Measurements from ENCODE around the gene FARS2.

The FARS2 gene

DNA sequence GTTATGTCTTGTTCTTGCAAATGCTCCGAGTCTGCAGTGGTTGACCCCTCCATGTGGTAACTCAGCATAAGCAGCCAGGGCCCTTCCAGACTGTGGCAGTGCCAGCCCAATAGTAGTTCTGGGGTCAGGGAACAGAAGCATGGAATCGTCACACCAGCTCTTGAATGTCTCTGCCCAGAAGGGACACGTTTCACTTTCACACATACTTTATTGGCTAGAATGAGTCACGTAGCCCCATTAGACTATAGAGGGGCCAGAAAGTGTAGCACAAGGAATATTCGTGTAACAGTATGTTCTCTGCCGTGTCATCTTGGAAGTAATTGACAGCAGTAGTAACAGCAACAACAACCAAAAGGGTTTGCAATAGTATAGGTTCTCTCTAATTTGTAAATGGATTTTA lies 254.7 kb downstream of the FARS2 start:
- no peaks in the 10 kb centered on the region for H3K36me3 ChIP-seq (ENCODE audit: control insufficient read depth, insufficient read depth, low read length)
- no peaks in the 10 kb centered on the region for H3K9me3 ChIP-seq (ENCODE audit: control insufficient read depth, insufficient read depth, low read length)
- no peak overlapping the region for H3K9ac ChIP-seq (ENCODE audit: low read depth, low read length)
- H3K27ac ChIP-seq (ENCODE audit: low read depth, low read length): no peak overlapping the region
- no peaks in the 10 kb centered on the region for H3K27me3 ChIP-seq (ENCODE audit: control insufficient read depth, insufficient read depth, low read length)
- H3K4me3 ChIP-seq (ENCODE audit: low read depth, low read length): no peak overlapping the region
- peaks cover 5% of the 10 kb centered on the region; the same call in 1 of the 2 replicates for H3K4me1 ChIP-seq (ENCODE audit: control insufficient read depth, insufficient read depth, low read length)

DNA sequence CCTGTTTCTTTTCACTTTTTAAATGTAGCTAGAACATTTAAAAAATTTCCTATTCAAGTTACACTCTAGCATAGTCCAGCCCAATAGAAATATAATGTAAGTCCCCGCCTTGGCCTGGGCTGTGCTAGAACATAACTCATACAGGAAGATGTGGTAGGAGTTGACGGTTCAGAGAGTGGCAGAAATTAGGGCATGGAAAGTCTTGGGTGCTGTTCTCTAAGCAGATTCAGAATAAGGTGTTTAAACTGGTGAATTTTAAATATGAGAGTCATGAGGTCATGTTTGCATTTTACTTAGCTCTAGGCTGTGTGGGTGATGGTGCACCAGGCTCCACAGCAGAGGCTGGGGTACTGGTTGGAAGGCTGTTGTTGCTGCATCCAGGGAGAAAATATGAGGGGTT lies 256.5 kb downstream of the FARS2 start:
- H3K4me3 ChIP-seq (ENCODE audit: low read depth, low read length): no peak overlapping the region
- no peaks in the 10 kb centered on the region for H3K9me3 ChIP-seq (ENCODE audit: control insufficient read depth, insufficient read depth, low read length)
- H3K36me3 ChIP-seq (ENCODE audit: control insufficient read depth, insufficient read depth, low read length): no peaks in the 10 kb centered on the region
- no peak overlapping the region for H3K27ac ChIP-seq (ENCODE audit: low read depth, low read length)
- no peak overlapping the region for H3K9ac ChIP-seq (ENCODE audit: low read depth, low read length)
- no peaks in the 10 kb centered on the region for H3K4me1 ChIP-seq (ENCODE audit: control insufficient read depth, insufficient read depth, low read length)
- no peaks in the 10 kb centered on the region for H3K27me3 ChIP-seq (ENCODE audit: control insufficient read depth, insufficient read depth, low read length)

DNA sequence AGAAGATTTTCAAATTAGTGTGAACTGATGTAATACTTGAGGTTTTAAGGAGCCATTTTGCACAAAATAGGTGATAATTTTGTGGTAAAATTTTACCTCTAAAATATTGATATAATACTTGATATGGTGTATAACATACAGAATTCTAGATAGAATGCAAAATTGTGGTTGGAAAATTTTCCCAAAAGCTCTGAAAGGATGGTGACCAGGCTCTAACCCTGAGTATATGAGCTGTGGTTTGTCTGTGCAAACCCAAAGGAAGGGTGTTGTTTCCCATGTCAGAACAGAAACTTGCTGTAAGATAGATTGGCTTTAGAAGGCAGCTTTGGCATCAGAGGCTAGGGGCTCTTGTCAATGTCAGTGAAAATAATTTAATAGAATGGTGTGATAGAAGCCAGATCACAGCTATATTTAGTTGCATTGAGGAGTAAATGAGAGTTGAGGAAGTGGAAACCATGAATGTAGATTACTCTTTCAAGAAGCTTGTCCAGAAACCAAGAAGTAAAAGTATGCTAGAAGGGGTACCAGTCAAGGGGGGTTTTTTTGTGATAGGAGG lies 257.7 kb downstream of the FARS2 start:
- no peak overlapping the region for H3K4me3 ChIP-seq (ENCODE audit: low read depth, low read length)
- H3K27ac ChIP-seq (ENCODE audit: low read depth, low read length): no peak overlapping the region
- H3K9me3 ChIP-seq (ENCODE audit: control insufficient read depth, insufficient read depth, low read length): no peaks in the 10 kb centered on the region

DNA sequence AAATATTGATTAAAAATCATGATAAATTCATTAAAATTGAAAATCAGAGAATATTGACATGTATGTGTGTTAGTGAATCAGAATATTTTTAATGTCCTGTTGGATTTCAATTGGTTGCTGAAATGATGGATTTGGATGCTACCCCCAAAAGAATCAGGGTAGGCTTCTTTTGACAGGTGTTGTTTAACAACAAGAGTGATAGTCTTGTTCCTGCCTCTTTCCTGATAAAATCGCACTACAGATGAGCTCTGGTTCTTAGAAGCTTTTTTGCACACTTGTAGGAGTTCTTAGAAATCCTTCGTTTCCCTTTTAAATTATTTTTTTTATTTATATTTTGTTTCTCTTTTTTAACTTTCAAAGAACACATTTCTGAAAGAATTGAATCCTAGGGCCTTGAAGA lies 259.5 kb downstream of the FARS2 start:
- H3K36me3 ChIP-seq (ENCODE audit: control insufficient read depth, insufficient read depth, low read length): no peaks in the 10 kb centered on the region
- no peaks in the 10 kb centered on the region for H3K4me1 ChIP-seq (ENCODE audit: control insufficient read depth, insufficient read depth, low read length)
- H3K27ac ChIP-seq (ENCODE audit: low read depth, low read length): no peak overlapping the region
- H3K9ac ChIP-seq (ENCODE audit: low read depth, low read length): no peak overlapping the region
- H3K4me3 ChIP-seq (ENCODE audit: low read depth, low read length): no peak overlapping the region
- no peaks in the 10 kb centered on the region for H3K9me3 ChIP-seq (ENCODE audit: control insufficient read depth, insufficient read depth, low read length)
- H3K27me3 ChIP-seq (ENCODE audit: control insufficient read depth, insufficient read depth, low read length): no peaks in the 10 kb centered on the region

More for the DNA sequence above, 257.7 kb downstream of the FARS2 start:
- H3K4me1 ChIP-seq (ENCODE audit: control insufficient read depth, insufficient read depth, low read length): no peaks in the 10 kb centered on the region
- no peaks in the 10 kb centered on the region for H3K27me3 ChIP-seq (ENCODE audit: control insufficient read depth, insufficient read depth, low read length)
- no peak overlapping the region for H3K9ac ChIP-seq (ENCODE audit: low read depth, low read length)
- H3K36me3 ChIP-seq (ENCODE audit: control insufficient read depth, insufficient read depth, low read length): no peaks in the 10 kb centered on the region

DNA sequence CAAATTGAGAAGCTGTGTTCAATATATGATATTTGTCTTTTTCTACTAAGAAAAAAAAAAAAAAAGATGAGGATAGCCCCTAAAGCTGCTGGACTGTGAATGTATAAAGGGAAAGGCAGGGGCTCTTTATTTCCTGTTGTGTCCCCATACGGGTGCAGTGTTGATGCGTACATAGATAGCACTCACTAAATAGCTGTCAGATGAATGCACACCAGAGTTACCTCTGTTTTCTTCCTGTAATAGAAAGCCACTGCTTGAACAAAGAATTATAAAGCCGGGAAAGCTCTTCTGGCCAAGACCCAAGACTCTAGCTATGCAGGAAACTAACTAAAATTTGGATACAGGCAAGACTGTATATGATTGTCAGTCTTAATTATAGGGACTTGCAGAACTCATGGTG lies 260.0 kb downstream of the FARS2 start:
- H3K36me3 ChIP-seq (ENCODE audit: control insufficient read depth, insufficient read depth, low read length): no peaks in the 10 kb centered on the region
- H3K9ac ChIP-seq (ENCODE audit: low read depth, low read length): no peak overlapping the region
- H3K27ac ChIP-seq (ENCODE audit: low read depth, low read length): no peak overlapping the region
- no peaks in the 10 kb centered on the region for H3K27me3 ChIP-seq (ENCODE audit: control insufficient read depth, insufficient read depth, low read length)
- H3K9me3 ChIP-seq (ENCODE audit: control insufficient read depth, insufficient read depth, low read length): no peaks in the 10 kb centered on the region
- no peaks in the 10 kb centered on the region for H3K4me1 ChIP-seq (ENCODE audit: control insufficient read depth, insufficient read depth, low read length)
- H3K4me3 ChIP-seq (ENCODE audit: low read depth, low read length): no peak overlapping the region

DNA sequence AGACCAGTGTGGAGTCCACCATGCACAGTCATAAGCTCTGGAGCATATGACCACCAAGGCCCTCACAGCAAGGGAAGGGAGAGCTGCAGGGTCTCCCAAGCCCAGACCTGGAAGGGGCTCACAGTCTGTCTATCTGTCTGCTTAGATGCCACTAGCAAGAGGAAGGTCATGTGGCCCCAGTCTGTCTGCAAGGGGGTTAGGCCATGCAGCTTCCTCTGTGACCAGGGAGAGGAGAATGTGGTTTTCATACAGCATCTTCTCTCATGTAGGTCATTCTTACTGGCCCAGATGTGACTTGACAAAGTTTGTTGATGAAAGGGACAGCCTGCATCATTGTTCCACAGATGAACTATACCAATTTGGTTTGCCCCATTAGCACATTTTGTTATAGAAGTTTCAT lies 260.8 kb downstream of the FARS2 start:
- Histone ChIP-seq H3K4me3 (ENCODE audit: low read depth, low read length) (no peak overlapping the region), H3K27ac (ENCODE audit: low read depth, low read length) (no peak overlapping the region)

DNA sequence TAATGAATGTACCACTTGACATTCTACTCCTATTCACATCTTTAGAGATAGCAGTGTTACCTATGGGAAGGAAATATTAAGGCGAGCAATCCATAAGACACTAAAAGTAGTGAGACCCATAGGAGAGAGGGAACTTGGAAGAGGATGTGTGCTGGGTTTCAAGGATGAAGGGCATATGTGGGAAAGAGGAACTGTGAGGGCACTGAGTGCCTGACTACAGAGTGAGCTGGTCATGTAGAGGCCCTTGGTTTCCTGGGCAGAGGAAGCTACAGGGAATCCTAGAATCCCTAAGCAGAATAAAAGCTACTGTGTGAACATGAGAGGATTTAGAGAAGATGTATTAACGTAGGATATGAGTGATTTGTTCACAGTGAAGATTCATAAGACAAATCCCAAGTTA lies 262.8 kb downstream of the FARS2 start:
- H3K9ac ChIP-seq (ENCODE audit: low read depth, low read length): no peak overlapping the region
- H3K9me3 ChIP-seq (ENCODE audit: control insufficient read depth, insufficient read depth, low read length): no peaks in the 10 kb centered on the region
- H3K27me3 ChIP-seq (ENCODE audit: control insufficient read depth, insufficient read depth, low read length): no peaks in the 10 kb centered on the region
- 0 out of 2 replicates have a peak, but pooled peaks cover 5% of the 10 kb centered on the region for H3K4me1 ChIP-seq (ENCODE audit: control insufficient read depth, insufficient read depth, low read length)
- no peak overlapping the region for H3K27ac ChIP-seq (ENCODE audit: low read depth, low read length)
- no peak overlapping the region for H3K4me3 ChIP-seq (ENCODE audit: low read depth, low read length)
- no peaks in the 10 kb centered on the region for H3K36me3 ChIP-seq (ENCODE audit: control insufficient read depth, insufficient read depth, low read length)

More for the DNA sequence above, 260.8 kb downstream of the FARS2 start:
- no peaks in the 10 kb centered on the region for H3K27me3 ChIP-seq (ENCODE audit: control insufficient read depth, insufficient read depth, low read length)
- no peaks in the 10 kb centered on the region for H3K4me1 ChIP-seq (ENCODE audit: control insufficient read depth, insufficient read depth, low read length)
- H3K36me3 ChIP-seq (ENCODE audit: control insufficient read depth, insufficient read depth, low read length): no peaks in the 10 kb centered on the region
- no peak overlapping the region for H3K9ac ChIP-seq (ENCODE audit: low read depth, low read length)
- H3K9me3 ChIP-seq (ENCODE audit: control insufficient read depth, insufficient read depth, low read length): no peaks in the 10 kb centered on the region

DNA sequence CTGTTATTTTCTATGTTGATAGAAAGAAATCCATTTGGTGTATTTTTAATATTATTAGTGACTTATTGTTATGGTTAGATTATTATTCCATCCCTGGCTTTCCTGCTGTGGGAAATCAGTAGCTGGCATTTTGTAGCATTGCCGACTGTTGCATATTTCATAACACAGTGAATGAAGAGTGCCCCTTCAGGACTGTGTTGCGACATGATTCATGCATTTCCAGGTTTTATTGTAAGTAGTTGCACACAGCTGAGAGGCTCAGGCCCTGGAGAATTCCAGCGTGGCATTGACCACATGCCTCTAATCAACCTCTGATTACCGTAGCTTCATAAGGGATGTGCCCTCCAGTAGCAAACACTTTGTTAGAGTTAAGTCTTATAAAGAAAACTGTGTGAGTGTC lies 263.9 kb downstream of the FARS2 start:
- 0 out of 2 replicates have a peak, but pooled peaks cover 11% of the 10 kb centered on the region for H3K4me1 ChIP-seq (ENCODE audit: control insufficient read depth, insufficient read depth, low read length)
- H3K9me3 ChIP-seq (ENCODE audit: control insufficient read depth, insufficient read depth, low read length): no peaks in the 10 kb centered on the region
- no peak overlapping the region for H3K9ac ChIP-seq (ENCODE audit: low read depth, low read length)
- no peaks in the 10 kb centered on the region for H3K36me3 ChIP-seq (ENCODE audit: control insufficient read depth, insufficient read depth, low read length)
- no peaks in the 10 kb centered on the region for H3K27me3 ChIP-seq (ENCODE audit: control insufficient read depth, insufficient read depth, low read length)
- H3K4me3 ChIP-seq (ENCODE audit: low read depth, low read length): no peak overlapping the region
- H3K27ac ChIP-seq (ENCODE audit: low read depth, low read length): no peak overlapping the region

DNA sequence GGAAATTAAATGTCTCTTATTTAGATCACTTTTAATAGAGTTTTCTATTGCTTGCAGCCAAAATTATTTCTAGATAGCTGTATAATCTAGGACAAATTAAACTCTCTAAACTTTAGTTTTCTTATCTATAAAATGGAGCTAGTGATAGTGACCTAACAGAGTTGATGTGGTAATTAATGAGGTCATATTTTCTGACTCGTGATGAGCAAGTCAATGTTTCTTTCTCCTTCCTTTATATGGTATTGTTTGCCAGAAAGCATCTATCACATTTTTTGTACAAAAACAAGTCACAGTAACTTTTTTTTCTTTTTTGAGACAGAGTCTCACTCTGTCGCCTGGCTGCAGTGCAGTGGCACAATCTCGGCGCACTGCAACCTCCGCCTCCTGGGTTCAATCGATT lies 267.7 kb downstream of the FARS2 start:
- H3K27ac ChIP-seq (ENCODE audit: low read depth, low read length): no peak overlapping the region

DNA sequence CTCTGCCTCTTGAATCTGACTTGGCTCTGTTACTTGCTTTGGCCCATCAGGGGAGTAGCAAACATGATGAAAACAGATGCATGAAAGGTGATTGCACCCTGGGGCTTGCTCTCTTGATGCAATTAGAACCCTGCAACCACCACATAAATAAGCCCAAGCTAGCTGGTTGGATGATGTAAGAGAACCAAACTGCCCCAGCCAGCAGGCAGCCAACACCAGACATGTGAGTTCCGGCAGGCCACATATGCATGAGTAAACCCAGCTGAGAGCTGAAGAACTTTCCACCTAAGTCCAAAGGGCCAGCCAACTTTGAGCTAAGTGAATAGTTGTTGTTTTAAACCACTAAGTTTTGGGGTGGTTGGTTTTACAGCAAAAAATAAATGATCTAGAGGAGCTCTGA lies 268.4 kb downstream of the FARS2 start:
- H3K27ac ChIP-seq (ENCODE audit: low read depth, low read length): no peak overlapping the region

More for the DNA sequence above, 267.7 kb downstream of the FARS2 start:
- H3K4me1 ChIP-seq (ENCODE audit: control insufficient read depth, insufficient read depth, low read length): 0 out of 2 replicates have a peak, but pooled peaks cover 13% of the 10 kb centered on the region
- no peaks in the 10 kb centered on the region for H3K27me3 ChIP-seq (ENCODE audit: control insufficient read depth, insufficient read depth, low read length)
- H3K4me3 ChIP-seq (ENCODE audit: low read depth, low read length): no peak overlapping the region
- no peaks in the 10 kb centered on the region for H3K36me3 ChIP-seq (ENCODE audit: control insufficient read depth, insufficient read depth, low read length)
- H3K9me3 ChIP-seq (ENCODE audit: control insufficient read depth, insufficient read depth, low read length): no peaks in the 10 kb centered on the region
- no peak overlapping the region for H3K9ac ChIP-seq (ENCODE audit: low read depth, low read length)

DNA sequence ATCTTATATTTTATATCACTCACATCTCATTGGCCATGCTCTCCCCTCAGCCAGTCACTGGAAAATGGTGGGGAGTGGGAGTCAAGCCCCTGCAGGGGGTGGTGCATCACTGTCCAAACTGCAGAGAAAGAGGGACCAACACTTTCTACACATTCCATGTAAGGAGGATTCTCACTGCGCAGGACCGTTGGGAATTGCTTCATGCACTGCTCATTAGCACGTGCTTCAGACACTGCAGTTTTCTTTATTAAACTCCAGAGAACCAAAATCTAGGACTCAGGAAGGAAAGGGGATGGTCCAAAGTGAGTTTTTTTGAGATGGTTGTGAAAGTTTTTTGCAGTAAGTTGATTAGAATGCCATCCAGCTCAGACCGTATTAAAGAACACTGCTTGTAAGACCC lies 269.8 kb downstream of the FARS2 start:
- H3K36me3 ChIP-seq (ENCODE audit: control insufficient read depth, insufficient read depth, low read length): no peaks in the 10 kb centered on the region

More for the DNA sequence above, 268.4 kb downstream of the FARS2 start:
- 0 out of 2 replicates have a peak, but pooled peaks cover 13% of the 10 kb centered on the region for H3K4me1 ChIP-seq (ENCODE audit: control insufficient read depth, insufficient read depth, low read length)
- no peaks in the 10 kb centered on the region for H3K9me3 ChIP-seq (ENCODE audit: control insufficient read depth, insufficient read depth, low read length)
- H3K9ac ChIP-seq (ENCODE audit: low read depth, low read length): no peak overlapping the region
- no peaks in the 10 kb centered on the region for H3K27me3 ChIP-seq (ENCODE audit: control insufficient read depth, insufficient read depth, low read length)
- no peaks in the 10 kb centered on the region for H3K36me3 ChIP-seq (ENCODE audit: control insufficient read depth, insufficient read depth, low read length)
- no peak overlapping the region for H3K4me3 ChIP-seq (ENCODE audit: low read depth, low read length)

More for the DNA sequence above, 269.8 kb downstream of the FARS2 start:
- no peaks in the 10 kb centered on the region for H3K9me3 ChIP-seq (ENCODE audit: control insufficient read depth, insufficient read depth, low read length)
- no peak overlapping the region for H3K4me3 ChIP-seq (ENCODE audit: low read depth, low read length)
- no peak overlapping the region for H3K9ac ChIP-seq (ENCODE audit: low read depth, low read length)
- H3K27ac ChIP-seq (ENCODE audit: low read depth, low read length): no peak overlapping the region
- H3K4me1 ChIP-seq (ENCODE audit: control insufficient read depth, insufficient read depth, low read length): 0 out of 2 replicates have a peak, but pooled peaks cover 13% of the 10 kb centered on the region
- H3K27me3 ChIP-seq (ENCODE audit: control insufficient read depth, insufficient read depth, low read length): no peaks in the 10 kb centered on the region
